ENCODE results near the gene ZNF474. TPM values are rescaled to one million over a fixed set of nuclear protein-coding genes. Genes with fewer than 3 reads are reported as not detected.

ZNF474 gene
- total and polyA plus RNA-seq, 2 donors (not counting 1 experiment from before 2014, with no cell fraction given) = 0.12 TPM; not detected in 1

- Histone ChIP-seq H3K4me1 (ENCODE audit: control insufficient read depth in 2 of 2, insufficient read depth in 2 of 2, low read length in 2 of 2) (no peaks in the 10 kb centered on the region), H3K36me3 (replicated peaks in 1 of 2; ENCODE audit: control extremely low read depth in 1 of 2, control insufficient read depth in 1 of 2, extremely low read depth in 1 of 2, insufficient read depth in 2 of 2, low read length in 1 of 2) (no peaks in the 10 kb centered on the region), H3K9me3 (ENCODE audit: control extremely low read depth in 1 of 3, control insufficient read depth in 2 of 3, insufficient read depth in 1 of 3, low read length in 2 of 3) (no peaks in the 10 kb centered on the region), H3K79me2 (ENCODE audit: control insufficient read depth, insufficient read depth, low read length) (no peaks in the 10 kb centered on the region), H2AFZ (ENCODE audit: insufficient read depth, low read depth, low read length, poor library complexity, severe bottlenecking) (no peak overlapping the region), H3K4me3 (ENCODE audit: control extremely low read depth in 1 of 5, extremely low read depth in 1 of 5, insufficient read depth in 1 of 5, low read depth in 2 of 5, low read length in 4 of 5) (no peak overlapping the region), H3K4me2 (replicated peaks; ENCODE audit: low read depth, low read length, poor library complexity, severe bottlenecking) (no peak overlapping the region), H3K27me3 (replicated peaks in 1 of 4; ENCODE audit: control extremely low read depth in 1 of 4, control insufficient read depth in 3 of 4, insufficient read depth in 4 of 4, low read length in 3 of 4) (no peaks in the 10 kb centered on the region), H3K9ac (ENCODE audit: low read length) (no peak overlapping the region), H3K27ac (ENCODE audit: low read length in 2 of 2) (no peak overlapping the region), H4K20me1 (ENCODE audit: control insufficient read depth, insufficient read depth, low read length, poor library complexity, severe bottlenecking) (no peaks in the 10 kb centered on the region)
- ATAC-seq (ENCODE audit: low read depth) (no peak), DNase-seq (no peak)
- Mint-ChIP-seq H3K27me3 (peaks cover 3% of the 10 kb centered on the region), H3K4me3 (no peak overlapping the region), H3K4me1 (no peaks in the 10 kb centered on the region), H3K27ac (no peak overlapping the region), H3K9me3 (ENCODE audit: insufficient read depth) (no peaks in the 10 kb centered on the region)
- POLR2A ChIA-PET = no interaction called here
- intact Hi-C loops (cut with micrococcal nuclease) = no loop called here
- WGBS (ENCODE audit: insufficient coverage) = no CpG with 5 or more reads among the region's 3 CpGs
- no peak for TF ChIP-seq EZH2 (IDR thresholded peaks at IDR 0.05; ENCODE audit: borderline replicate concordance, insufficient read depth, low read depth, low read length, poor library complexity, severe bottlenecking)
- TF ChIP-seq CTCF (IDR thresholded peaks at IDR 0.05) = no peak
- CTCF ChIA-PET = no interaction called here
Observed at GRCh38 chr5:122155546-122155945, 26.2 kb downstream of the ZNF474 start.

- no peaks in the 10 kb centered on the region for H3K79me2 ChIP-seq (ENCODE audit: control insufficient read depth, insufficient read depth, low read length)
- intact Hi-C loops (cut with micrococcal nuclease) = no loop called here
- no peak for DNase-seq
- no peak overlapping the region for H3K4me3 ChIP-seq (ENCODE audit: control extremely low read depth in 1 of 5, extremely low read depth in 1 of 5, insufficient read depth in 1 of 5, low read depth in 2 of 5, low read length in 4 of 5)
- H4K20me1 ChIP-seq (ENCODE audit: control insufficient read depth, insufficient read depth, low read length, poor library complexity, severe bottlenecking) = no peaks in the 10 kb centered on the region
- H3K27me3 Mint-ChIP-seq = peaks cover 3% of the 10 kb centered on the region
- H3K27me3 ChIP-seq (replicated peaks in 1 of 4; ENCODE audit: control extremely low read depth in 1 of 4, control insufficient read depth in 3 of 4, insufficient read depth in 4 of 4, low read length in 3 of 4) = no peaks in the 10 kb centered on the region
- no peaks in the 10 kb centered on the region for H3K9me3 ChIP-seq (ENCODE audit: control extremely low read depth in 1 of 3, control insufficient read depth in 2 of 3, insufficient read depth in 1 of 3, low read length in 2 of 3)
- ATAC-seq (ENCODE audit: low read depth) = no peak
- no CpG with 5 or more reads among the region's 1 CpG for WGBS (ENCODE audit: insufficient coverage)
- H3K9ac ChIP-seq (ENCODE audit: low read length) = no peak overlapping the region
- H2AFZ ChIP-seq (ENCODE audit: insufficient read depth, low read depth, low read length, poor library complexity, severe bottlenecking) = no peak overlapping the region
- no peaks in the 10 kb centered on the region for H3K9me3 Mint-ChIP-seq (ENCODE audit: insufficient read depth)
- no peaks in the 10 kb centered on the region for H3K4me1 ChIP-seq (ENCODE audit: control insufficient read depth in 2 of 2, insufficient read depth in 2 of 2, low read length in 2 of 2)
- no peak overlapping the region for H3K4me3 Mint-ChIP-seq
- CTCF ChIA-PET = no interaction called here
- no peaks in the 10 kb centered on the region for H3K36me3 ChIP-seq (replicated peaks in 1 of 2; ENCODE audit: control extremely low read depth in 1 of 2, control insufficient read depth in 1 of 2, extremely low read depth in 1 of 2, insufficient read depth in 2 of 2, low read length in 1 of 2)
- H3K27ac Mint-ChIP-seq = no peak overlapping the region
- no peak for TF ChIP-seq EZH2 (IDR thresholded peaks at IDR 0.05; ENCODE audit: borderline replicate concordance, insufficient read depth, low read depth, low read length, poor library complexity, severe bottlenecking)
- no peak for TF ChIP-seq CTCF (IDR thresholded peaks at IDR 0.05)
- H3K4me1 Mint-ChIP-seq = no peaks in the 10 kb centered on the region
- POLR2A ChIA-PET = no interaction called here
- H3K4me2 ChIP-seq (replicated peaks; ENCODE audit: low read depth, low read length, poor library complexity, severe bottlenecking) = no peak overlapping the region
- no peak overlapping the region for H3K27ac ChIP-seq (ENCODE audit: low read length in 2 of 2)
Observed at GRCh38 chr5:122156724-122157325, 27.5 kb downstream of the ZNF474 start.

Data from B cell (primary cell).